SH-SY5Y (cell line): ENCODE measurements around the gene EPB41L3.

Experiments
- GATA2 ChIP-seq: IDR thresholded peaks from 2 replicates; pipeline ENCODE4 v1.6.1; 2011; ENCODE audit warnings: mild to moderate bottlenecking, low read depth, low read length
- GATA3 ChIP-seq: IDR thresholded peaks from 2 replicates; pipeline ENCODE4 v1.6.1; 2011; ENCODE audit warnings: low read depth, mild to moderate bottlenecking, low read length, moderate library complexity

DNA sequence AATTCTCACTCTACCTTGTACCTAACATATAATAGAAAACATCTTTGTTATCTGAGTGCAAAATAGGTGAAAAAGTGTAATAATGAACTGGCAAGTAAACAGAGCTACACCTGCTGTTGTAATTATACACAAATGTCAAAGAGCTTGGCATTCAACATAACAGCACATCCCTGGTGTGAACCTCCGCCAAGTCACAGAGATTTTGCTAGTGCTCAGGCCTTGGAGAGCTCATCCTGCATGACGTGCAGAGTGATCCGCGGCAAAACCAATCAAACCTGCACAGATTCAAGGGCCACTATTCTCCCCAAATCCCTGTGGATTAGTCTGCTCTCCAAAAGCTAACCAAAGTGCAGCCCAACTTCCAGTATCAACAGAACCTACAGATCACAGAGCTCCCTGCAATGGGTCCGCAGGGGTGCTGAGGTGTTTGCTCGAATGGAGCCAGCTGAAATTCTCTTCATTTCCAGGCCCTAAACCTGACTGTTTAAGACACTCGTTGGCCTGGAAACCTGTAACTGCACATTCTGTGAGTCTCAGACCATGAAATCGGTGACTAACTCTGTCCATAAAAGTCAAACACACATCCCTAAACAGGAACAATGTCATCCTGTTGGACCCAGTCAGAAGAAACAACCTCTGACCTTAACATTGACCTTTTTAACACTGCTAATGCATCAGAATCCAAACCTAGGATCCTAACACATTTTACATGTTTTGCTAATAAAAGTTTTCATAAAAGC, 111.8 kb downstream of the EPB41L3 start:
- TF ChIP-seq GATA2 (no peak), GATA3 (no peak)
